Fibroblast of upper back skin (primary cell): Measurements from ENCODE around the gene MMP15.
"Not testable (repeated sequence)": the region's sequence is repeated elsewhere in the genome, so short reads cannot be mapped to it uniquely, and the experiment has no call there.

Source experiments
- DNase-seq: peaks from one replicate; pipeline ENCODE4 v3.0.0-alpha.2; 2013

Gene MMP15

GRCh38 chr16:58051821-58052603, 26.5 kb downstream of the MMP15 start:
- no peak for DNase-seq

GRCh38 chr16:58053682-58054005, 28.1 kb downstream of the MMP15 start:
- no peak for DNase-seq

GRCh38 chr16:58054289-58054688, 28.7 kb downstream of the MMP15 start:
- DNase-seq: no peak

- no peak for DNase-seq
Measured at GRCh38 chr16:58056580-58056979, 31.0 kb downstream of the MMP15 start.

- no peak for DNase-seq
Measured at GRCh38 chr16:58057121-58057520, 31.6 kb downstream of the MMP15 start.

- DNase-seq: no peak
Measured at GRCh38 chr16:58057784-58058183, 32.2 kb downstream of the MMP15 start.

- DNase-seq: no peak
Measured at GRCh38 chr16:58062821-58063220, 37.3 kb downstream of the MMP15 start.

GRCh38 chr16:58063377-58064076, 38.0 kb downstream of the MMP15 start:
- DNase-seq: no peak

- no peak for DNase-seq
Measured at GRCh38 chr16:58070585-58070984, 45.0 kb downstream of the MMP15 start.

GRCh38 chr16:58072134-58072533, 46.6 kb downstream of the MMP15 start:
- DNase-seq: not testable (repeated sequence)

GRCh38 chr16:58073086-58073485, 47.5 kb downstream of the MMP15 start:
- not testable (repeated sequence) for DNase-seq

- no peak for DNase-seq
Measured at GRCh38 chr16:58074657-58075056, 49.1 kb downstream of the MMP15 start.

GRCh38 chr16:58076514-58076913, 51.0 kb downstream of the MMP15 start:
- no peak for DNase-seq

GRCh38 chr16:58077796-58078195, 52.2 kb downstream of the MMP15 start:
- DNase-seq: no peak

- not testable (repeated sequence) for DNase-seq
Measured at GRCh38 chr16:58080657-58081056, 55.1 kb downstream of the MMP15 start.

- no peak for DNase-seq
Measured at GRCh38 chr16:58082381-58082780, 56.8 kb downstream of the MMP15 start.

- DNase-seq: no peak
Measured at GRCh38 chr16:58084635-58085034, 59.1 kb downstream of the MMP15 start.

- no peak for DNase-seq
Measured at GRCh38 chr16:58085171-58085570, 59.6 kb downstream of the MMP15 start.

GRCh38 chr16:58085584-58086251, 60.2 kb downstream of the MMP15 start:
- no peak for DNase-seq

GRCh38 chr16:58086381-58087208, 61.0 kb downstream of the MMP15 start:
- no peak for DNase-seq

GRCh38 chr16:58087209-58087913, 61.8 kb downstream of the MMP15 start:
- DNase-seq: no peak

GRCh38 chr16:58088091-58088490, 62.5 kb downstream of the MMP15 start:
- no peak for DNase-seq
